C1 segment of cervical spinal cord (tissue), 14 donors: Measurements from ENCODE around the gene ARF5.

Experiments
- DNase-seq, 14 donors: peaks; one replicate each; lab custom pipeline; 2025; lab: John Stamatoyannopoulos, UW

Gene ARF5

DNA sequence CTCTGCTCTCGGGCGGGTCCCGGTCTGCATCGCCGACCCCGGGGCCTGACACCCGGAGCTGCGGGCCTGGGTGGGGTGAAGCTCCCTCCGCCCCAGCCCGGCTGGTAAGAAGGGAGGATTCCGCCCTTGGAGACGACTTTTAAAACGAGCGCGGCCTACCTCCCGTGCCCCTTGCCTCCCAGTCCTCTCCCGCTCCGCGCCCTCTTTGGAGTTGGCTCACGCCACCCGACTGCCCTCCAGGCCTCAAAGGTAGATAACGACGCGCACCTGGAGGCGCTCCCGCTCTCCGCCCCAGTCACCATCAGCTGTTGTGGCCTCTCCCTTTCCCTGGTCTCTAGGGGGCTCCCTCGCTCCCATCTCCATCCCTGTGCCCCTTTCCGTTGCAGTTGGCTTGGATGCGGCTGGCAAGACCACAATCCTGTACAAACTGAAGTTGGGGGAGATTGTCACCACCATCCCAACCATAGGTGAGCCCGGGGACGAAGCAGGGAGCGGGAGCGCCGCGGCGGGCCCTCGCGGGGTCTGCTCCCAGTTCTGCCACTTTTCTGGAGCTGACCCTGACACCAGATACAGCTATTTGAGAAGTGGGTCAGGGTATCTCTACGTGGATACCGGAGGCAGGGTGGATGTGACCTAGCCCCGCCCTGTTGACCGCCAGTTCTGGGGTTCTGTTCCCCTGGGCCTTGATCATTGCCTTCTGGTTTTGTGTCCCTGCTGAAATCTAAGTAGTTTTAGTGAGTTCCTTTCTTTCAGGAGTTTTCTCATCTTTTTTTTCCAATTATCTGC lies 679 bp downstream of the ARF5 start:
- peak in 10 of 14 donors; percentile 25 to 65 (median 52) for DNase-seq

DNA sequence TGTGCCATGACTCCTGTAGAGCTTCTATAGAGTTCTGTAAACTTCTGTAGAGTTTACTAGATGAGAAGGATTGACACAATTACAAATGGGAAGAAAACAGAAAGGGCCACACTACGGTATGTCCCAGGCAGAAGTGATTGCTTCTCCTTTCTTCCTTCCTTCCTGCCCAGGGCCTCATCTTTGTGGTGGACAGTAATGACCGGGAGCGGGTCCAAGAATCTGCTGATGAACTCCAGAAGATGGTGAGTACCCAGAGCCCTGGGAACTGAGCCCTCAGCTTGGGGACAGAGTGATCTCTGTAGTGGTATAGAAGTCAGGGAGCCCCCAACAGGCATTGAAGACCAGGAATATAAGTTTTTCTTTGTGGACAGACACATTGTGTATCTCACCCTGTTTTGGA lies 1.7 kb downstream of the ARF5 start:
- no peak for DNase-seq

DNA sequence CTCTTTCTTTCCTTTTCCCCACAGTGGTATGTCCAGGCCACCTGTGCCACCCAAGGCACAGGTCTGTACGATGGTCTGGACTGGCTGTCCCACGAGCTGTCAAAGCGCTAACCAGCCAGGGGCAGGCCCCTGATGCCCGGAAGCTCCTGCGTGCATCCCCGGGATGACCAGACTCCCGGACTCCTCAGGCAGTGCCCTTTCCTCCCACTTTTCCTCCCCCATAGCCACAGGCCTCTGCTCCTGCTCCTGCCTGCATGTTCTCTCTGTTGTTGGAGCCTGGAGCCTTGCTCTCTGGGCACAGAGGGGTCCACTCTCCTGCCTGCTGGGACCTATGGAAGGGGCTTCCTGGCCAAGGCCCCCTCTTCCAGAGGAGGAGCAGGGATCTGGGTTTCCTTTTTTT lies 3.0 kb downstream of the ARF5 start:
- DNase-seq: no peak

DNA sequence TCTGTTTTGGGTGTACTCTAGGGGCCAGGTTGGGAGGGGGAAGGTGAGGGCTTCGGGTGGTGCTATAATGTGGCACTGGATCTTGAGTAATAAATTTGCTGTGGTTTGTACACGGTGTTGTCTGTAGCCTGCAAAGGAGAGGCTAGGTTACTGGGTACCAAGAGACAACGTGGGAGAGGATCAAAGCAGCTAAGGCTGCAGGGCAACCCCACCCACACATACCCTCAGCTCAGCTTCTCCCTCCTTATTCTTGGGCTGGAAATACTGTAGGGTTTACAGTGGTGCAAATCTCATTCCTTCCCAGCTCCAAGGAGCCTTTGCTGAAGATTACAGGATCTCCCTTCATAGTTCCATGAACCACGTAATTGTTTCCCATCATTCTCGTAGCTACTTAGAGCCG lies 3.4 kb downstream of the ARF5 start:
- DNase-seq: no peak

DNA sequence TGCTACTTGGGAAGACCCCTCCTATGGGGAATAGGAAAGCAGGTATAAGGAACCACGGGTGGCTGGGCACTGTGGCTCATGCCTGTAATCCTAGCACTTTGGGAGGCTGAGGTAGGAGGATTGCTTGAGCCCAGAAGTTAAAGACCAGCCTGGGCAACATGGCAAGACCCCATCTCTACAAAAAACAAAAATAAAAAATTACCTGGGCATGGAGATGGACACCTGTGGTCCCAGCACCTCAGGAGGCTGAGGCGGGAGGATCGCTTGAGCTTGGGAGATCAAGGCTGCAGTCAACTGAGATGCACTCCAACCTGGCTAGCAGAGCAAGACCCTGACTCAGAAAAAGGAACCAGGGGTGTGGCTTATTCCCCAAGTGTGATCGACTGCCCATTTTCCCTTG lies 4.3 kb downstream of the ARF5 start:
- DNase-seq: no peak

DNA sequence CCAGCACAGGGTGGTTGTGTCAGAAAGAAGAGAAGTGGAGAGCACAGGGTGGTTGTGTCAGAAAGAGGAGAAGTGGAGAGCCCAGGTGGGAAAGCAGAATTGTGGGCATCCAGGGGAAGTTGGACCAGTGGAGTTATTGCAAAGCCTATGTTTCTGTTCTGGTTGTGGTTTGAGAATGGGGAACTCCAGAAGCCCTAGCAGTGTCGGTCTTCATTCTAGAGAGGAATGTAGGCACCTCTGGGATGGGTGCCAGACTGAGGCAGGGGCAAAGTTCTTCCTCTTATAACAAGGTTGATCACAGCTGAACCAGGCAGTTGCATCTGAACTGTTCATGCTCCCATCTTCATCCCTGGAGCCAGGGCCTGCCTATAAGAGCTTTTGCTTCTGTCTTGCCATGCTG lies 6.3 kb downstream of the ARF5 start:
- peak in 2 of 14 donors; percentile 17 to 23 for DNase-seq

DNA sequence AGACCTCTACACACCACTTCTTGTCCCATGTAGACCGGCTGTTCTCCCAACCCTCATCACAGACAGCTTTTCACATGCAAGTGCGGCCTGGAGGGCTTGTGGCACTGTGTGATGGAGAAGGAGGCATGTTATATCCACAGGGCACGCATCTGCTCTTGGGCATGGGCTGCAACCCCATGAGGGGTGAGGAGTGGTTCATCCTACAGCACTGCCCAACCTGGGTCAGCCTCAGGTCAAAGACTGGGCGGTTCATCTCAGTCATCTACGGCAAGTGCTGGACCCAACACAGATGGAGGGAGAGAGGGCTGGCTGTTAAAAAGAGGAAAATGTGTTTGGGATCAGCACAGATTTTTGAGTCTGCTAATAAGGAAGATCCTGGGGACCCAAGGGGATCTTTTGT lies 7.5 kb downstream of the ARF5 start:
- DNase-seq: no peak

DNA sequence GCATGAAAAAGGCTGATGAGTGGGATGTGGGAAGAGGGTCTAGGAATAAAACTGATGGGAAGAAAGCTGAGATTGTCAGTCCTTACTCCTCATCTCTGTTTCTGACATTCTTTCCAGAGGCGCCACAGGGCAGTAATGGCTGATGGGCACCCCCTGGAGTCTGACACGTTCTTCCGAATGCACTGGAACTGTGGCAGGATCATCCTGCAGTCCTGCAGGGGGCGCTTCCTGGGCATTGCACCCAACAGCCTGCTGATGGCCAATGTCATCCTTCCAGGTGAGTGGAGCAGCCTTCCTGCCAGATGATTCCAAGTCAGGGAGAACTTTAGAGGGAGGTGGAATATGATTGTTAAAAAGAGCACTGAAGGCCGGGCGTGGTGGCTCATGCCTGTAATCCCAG lies 10.1 kb downstream of the ARF5 start:
- DNase-seq: no peak

DNA sequence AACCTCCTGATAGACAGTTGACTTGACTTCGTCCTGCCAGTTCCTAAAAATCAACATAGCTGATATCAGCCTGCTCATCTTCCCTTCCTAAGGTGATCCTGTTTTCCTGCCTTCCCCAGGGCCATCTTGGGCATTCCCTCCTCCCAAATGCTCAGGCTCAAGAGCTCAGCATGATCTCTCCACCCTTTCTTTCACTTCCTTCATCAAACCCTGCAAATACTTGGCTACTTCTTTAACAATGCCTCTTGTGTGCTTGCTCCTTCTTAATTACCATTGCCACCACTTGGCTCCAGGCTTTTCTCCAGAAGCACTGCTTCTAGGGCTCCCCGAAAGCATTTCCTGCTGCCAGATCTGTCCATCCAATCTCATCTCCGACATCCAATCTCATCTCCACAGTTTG lies 12.7 kb downstream of the ARF5 start:
- no peak for DNase-seq

DNA sequence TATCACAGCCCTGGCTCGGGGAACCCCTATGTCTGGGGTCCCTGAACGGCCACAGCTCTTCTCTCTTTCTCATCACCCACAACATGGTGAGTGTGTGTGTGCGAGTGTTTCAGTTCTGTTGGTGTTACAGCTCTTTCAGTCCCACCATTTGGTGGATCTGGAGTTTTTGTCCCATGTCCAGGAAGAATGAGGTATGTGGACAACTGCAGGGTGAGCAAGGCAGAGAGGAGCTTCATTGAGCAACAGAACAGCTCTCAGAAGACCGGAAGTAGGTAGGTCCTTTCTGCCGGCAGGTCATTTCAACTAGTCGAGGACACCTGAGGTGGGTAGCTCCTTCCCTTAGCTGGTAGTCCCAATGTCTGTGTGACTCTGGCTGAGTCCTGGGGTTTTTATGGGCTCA lies 20.2 kb downstream of the ARF5 start:
- DNase-seq: no peak

DNA sequence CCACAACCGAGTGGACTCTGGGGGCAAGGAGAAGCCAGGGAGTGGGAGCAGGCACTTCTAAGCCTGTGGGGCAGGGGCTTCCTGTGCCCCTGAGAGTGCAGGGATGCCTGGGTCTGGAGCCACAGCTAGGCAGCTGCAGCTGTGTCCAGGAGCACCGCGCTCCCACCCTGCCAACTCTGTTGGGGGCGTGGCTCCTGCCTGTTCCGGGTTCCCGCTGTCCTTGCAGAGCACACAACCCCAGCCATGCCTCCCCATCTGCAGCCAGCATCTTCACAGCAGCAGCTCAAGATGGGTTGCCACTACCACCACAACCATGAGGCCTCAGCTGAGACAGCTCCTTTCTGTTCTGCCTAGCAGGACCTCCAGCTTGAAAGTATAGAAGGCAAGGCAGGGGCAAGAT lies 21.1 kb downstream of the ARF5 start:
- DNase-seq: no peak

DNA sequence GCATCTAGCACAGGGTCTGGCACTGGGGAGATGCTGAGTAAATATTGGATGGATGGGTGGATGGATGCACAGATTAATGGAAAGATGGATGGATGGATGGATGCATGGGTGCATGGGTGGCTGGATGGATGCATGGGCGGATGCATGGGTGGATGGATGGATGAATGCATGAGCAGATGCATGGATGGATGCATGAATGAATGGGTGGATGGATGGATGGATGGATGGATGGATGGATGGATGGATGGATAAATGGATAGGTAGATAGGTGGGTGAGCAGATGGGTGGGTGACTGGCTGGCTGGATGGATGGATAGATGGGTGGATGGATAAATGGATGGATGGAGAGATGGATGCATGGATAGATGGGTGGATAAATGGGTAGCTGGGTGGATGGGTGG lies 24.1 kb downstream of the ARF5 start:
- no peak for DNase-seq

DNA sequence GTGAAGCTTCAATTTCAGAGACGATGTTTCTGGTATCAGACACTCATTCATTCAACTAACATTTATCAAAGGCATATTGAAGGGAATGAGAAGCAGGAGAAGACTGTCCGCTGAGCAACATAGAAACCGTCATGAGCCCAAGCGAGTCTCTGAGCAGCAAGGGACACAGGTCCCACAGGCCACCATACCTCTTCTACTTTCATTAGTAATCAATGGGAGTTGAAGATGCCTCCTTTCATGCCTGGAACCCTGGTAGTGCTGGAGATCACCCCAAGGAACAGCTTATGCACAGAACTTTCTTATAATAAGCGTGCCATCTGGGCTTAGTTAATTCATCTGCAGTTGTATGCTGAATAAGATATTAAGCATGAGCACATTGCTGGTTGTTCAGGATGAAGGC lies 28.5 kb downstream of the ARF5 start:
- DNase-seq: no peak

DNA sequence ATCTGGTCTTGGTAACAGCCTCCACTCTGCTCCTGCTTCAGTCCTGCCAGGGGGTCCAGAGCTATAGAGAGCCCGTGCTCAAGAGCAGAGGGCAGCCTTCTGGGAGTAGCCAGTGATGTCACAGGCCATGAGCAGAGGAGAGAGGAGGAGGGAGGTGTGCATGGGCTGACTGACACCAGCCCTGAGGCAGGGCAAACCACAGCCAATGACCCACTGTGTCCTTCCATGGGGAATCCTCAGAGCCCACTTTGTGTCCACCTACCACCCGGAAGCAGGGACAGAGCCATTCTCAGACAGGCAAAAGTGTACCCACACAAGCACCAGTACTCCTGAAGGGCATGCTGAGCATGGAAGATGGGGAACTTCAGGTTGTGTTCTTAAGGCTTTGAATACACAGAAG lies 29.8 kb downstream of the ARF5 start, which contains the start of gene PAX4:
PAX4 (minus strand) TSS at position 101 of the 400 bp plus-strand sequence. CDS start 2,214 bp downstream, outside the sequence.
- DNase-seq: no peak

DNA sequence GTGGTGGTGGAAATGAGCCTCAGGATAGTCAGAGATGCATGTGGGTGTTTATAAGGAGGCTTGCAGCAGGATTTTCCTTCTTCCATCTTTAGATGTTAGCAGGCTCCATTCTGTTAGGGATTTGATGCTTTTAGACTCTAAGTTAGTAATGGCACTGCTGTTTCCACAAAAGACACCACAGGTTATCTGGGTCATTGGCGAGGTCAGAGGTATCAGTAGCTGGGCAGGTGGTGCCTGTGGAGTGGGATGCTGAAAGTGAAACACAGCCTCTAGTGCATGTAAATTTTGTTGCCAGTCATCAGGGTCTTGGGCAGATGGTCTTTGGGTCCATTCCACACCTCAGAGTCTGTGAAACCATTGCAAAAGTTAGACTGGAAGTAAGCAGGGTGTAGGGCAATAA lies 30.6 kb downstream of the ARF5 start:
- no peak for DNase-seq

DNA sequence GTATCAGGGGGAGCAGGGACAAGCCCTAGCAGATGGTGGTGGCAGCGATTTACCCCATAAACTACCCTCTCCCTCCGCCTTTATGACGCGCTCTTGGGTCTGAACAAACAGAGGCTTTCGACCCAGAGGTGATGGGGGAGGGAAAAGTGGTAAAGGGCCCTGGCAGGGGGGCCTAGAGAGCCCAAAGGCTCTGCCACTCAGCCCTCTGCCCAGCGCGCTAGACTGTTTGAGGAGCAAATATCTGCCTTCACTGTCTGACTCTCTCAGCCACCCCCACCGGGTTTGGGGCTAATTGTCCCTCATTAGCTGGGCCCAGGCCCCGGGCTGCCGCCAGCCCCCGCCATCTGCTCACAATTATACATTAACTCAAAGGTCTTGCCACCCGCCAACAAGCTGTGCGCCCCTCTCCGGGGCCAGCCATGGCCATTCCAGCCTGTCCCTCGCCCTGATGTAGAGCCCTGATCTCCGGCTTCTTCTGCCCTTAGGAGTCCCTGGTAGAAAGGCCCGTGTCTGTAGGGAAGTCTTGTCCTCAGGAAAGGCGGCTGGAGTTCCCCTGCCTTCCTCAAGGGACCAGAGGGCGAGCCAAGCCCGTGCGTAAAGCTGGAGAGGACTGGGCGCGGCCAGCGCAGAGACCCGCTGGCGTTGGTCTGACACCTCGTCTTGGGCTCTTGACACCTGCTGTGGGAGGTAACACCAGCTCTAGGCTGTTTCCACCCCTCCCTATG lies 31.6 kb downstream of the ARF5 start:
- DNase-seq: no peak

DNA sequence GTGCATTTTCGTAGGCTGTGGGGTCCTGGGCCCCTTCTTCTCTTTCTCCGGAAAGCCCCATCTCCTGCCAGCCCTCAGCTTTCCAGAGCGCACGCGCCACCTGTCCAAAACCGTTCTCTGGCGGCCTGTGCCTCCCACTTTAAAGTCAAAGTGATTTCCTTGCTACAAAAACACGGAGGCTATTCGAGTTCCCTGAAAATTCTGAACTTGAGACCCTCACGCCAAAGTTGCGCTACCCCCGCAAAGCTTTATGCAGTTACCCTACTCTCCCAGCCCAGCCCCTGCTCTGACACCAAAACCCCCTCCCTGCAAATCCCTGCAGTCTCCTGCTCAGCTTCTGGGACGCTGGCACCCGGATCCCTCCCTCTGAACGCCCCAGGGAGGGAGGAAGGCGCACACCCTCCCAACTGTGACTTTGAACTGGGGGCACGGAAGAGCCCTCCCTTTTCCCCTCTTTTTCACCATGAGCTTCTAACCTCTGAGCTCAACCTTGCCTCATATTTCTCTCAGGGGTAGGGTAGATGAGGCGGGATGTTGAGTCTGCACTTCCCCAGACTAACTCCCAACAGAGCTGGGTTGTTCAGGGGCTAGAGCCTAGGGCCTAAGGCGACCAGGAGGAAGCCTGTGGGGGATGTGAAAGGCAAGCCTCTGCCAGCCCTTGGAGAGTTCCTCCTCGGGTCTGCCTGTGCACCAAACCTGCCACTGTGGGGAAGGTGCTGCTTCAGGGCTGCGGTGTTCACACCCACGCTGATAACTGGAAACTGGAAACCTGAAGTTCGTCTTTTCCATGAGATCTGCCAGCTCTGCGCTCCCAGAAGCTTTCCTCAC lies 32.4 kb downstream of the ARF5 start:
- DNase-seq: no peak

DNA sequence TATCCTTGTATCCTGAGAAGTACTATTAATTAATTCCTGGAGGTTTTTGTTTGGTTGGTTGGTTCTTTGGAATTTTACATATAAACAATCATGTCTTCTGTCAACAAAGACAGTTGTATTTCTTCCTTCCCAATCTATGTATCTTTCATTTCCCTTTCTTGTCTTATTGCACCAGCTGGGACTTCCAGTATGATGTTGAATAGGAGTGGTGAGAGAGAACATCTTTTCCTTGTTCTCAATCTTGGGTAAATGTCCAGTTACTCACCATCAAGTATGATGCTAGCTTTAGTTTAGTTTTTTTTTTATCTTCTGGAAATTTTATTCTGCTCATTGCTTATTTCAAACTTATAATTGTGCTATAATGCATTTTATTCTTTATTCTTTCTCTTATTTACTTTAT lies 37.1 kb downstream of the ARF5 start:
- DNase-seq: no peak

DNA sequence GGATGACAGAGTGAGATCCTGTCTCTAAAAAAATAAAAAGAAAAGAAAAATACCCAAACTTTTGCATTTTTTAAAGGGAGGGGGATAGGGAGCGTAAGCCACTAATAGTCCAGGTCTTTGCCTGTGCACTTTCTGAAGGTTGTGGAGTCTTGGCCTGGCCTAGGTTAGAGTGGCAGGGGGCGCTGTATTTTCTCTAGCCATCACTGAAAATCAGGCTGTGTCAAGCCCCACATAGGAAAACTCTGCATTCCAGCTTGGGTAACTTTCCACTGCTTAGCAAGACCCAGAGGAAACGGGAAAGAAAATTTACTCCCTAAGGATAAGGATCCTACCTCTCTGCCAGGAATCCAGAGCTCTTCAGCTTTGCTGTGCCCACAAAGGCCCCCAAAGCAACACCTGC lies 40.2 kb downstream of the ARF5 start:
- no peak for DNase-seq

DNA sequence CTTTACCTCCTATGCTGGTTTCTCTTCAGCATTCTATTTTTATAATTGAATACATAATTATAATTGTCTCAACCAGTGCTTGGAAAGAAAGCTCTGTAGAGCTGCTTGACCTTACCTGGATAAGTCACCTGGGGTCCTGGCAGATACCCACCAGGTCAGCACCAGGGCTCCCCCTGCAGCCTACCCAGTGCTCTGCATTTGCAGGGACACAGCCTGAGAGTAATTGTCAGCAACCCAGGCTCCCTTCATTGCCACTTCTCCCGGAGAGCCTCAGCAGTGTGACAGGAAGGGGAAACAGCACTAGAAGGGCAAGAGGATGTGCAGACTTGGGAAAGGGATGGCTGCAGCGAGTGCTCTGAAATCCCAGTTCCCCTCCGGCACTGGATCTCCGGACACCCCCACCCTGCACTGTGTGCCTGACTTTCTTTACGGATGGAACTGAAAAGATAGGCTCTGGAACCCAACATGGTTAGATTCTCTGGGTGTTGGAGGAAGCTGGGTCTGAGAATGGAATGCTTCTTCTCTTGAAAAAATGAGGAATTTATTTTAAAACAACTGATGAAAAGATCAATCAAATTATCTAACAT lies 41.1 kb downstream of the ARF5 start:
- no peak for DNase-seq

DNA sequence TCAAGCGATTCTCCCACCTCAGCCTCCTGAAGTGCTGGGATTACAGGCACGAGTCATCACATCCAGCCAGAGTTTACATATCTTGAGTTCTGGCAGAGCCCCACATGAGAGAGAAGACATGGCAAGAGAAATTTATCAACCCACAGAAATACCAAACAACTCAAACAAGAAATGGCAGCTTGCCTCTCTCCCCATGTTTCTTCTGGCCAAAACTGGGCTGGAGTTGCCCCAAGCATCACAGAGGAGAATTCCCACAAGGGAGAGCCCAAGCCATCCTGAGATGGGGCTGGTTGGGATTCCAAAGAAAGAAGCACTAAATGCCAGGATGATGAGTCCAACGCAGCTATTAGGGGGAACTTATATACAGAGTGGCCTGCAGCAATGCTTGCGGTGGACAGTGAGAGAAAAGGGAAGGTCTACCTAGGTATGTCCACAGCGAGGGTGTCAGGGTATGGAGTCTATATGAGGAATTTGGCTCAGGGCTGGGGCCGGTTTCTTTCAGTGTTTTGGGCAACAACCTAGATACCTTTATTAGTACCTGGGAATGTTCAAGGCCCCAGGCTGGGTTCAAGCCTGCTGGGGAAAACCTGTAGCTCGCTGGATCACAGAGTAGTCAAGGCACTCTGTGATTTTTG lies 44.2 kb downstream of the ARF5 start:
- DNase-seq: no peak
